NCI-H1105 (cell line): ENCODE measurements around the gene ZMIZ1.
A peak's percentile ranks its signal among the peaks of the same experiment; 100 is the strongest.

Experiments used
- DNase-seq: peaks from one replicate; lab custom pipeline; 2025; lab: John Stamatoyannopoulos, UW

The ZMIZ1 gene, protein sequence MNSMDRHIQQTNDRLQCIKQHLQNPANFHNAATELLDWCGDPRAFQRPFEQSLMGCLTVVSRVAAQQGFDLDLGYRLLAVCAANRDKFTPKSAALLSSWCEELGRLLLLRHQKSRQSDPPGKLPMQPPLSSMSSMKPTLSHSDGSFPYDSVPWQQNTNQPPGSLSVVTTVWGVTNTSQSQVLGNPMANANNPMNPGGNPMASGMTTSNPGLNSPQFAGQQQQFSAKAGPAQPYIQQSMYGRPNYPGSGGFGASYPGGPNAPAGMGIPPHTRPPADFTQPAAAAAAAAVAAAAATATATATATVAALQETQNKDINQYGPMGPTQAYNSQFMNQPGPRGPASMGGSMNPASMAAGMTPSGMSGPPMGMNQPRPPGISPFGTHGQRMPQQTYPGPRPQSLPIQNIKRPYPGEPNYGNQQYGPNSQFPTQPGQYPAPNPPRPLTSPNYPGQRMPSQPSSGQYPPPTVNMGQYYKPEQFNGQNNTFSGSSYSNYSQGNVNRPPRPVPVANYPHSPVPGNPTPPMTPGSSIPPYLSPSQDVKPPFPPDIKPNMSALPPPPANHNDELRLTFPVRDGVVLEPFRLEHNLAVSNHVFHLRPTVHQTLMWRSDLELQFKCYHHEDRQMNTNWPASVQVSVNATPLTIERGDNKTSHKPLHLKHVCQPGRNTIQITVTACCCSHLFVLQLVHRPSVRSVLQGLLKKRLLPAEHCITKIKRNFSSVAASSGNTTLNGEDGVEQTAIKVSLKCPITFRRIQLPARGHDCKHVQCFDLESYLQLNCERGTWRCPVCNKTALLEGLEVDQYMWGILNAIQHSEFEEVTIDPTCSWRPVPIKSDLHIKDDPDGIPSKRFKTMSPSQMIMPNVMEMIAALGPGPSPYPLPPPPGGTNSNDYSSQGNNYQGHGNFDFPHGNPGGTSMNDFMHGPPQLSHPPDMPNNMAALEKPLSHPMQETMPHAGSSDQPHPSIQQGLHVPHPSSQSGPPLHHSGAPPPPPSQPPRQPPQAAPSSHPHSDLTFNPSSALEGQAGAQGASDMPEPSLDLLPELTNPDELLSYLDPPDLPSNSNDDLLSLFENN

GRCh38 chr10:79068562-79069324 lies at the start of gene ZMIZ1:
Gene ZMIZ1, plus strand, starts transcription at chr10:79068966. Its CDS starts 132,667 bp downstream, at chr10:79201633.
- peak; percentile 73 for DNase-seq

DNA sequence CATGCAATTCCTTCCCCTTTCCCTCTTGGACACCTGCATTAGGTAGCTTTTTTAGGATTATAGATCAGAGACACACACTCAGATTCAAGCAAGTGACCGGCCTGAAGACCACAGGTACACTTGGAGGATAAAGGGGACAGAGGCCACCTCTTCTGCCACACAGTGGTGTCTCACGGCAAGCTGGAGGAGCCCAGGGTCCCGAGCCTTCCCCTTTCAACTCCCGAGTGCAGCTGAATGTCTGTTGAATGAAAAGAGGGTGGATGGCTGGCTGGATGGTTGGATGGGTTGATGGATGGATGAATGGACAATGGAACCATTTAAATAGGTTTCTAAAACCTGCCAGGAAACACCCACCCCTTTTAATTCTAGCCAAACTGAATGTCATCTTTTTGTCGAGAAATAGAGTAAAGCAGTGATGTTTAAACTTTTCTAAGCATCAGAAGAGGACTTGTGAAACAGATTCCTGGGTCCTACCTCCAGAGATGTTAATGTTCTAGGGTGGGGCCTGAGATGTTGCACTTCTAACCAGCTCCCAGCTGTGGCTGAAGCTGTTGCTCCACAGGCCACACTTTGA lies 49.2 kb upstream of the ZMIZ1 start:
- DNase-seq = no peak

DNA sequence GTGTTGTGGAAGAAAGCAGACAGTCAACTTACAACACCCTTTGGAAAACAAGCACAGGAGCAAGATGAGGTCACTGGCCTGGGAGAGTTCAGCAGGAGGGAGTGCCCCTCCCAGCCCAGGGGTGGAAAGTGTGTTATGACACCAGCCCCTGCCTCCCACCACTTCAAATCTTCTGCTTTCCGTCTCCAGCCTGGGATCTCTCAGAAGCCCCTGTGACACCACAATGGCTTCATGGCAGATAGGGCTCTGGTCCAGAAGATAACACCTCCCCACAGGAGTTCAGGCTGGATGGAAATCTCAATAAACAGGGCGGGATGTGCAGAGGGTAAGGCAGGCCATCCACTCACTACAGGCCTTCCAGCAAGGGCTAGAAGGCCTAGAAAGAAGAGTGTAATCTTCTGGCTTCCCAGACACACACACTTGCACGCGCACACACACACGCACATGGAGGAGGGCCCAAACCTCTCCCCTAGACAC lies 48.7 kb upstream of the ZMIZ1 start:
- no peak for DNase-seq

DNA sequence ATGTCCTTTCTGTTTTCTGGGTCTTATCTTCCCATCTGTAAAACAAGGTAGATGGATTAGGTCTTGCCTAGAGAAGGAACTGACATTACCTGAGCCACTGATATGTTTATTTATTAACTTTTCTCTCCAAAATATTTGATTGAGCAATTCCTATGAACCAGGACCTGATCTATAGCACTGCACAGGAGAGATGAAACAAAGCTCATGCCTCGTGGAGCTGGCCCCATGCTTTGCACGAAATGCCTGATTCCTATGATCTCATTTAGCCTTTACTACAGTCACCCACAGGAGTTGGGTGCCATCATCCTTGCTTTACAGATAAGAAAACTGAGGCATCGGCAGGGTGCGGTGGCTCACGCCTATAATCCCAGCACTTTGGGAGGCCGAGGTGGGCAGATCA lies 48.2 kb upstream of the ZMIZ1 start:
- DNase-seq = no peak

- no peak for DNase-seq
These were observed 47.3 kb upstream of the ZMIZ1 start for GRCh38 chr10:79021331-79021907.

DNA sequence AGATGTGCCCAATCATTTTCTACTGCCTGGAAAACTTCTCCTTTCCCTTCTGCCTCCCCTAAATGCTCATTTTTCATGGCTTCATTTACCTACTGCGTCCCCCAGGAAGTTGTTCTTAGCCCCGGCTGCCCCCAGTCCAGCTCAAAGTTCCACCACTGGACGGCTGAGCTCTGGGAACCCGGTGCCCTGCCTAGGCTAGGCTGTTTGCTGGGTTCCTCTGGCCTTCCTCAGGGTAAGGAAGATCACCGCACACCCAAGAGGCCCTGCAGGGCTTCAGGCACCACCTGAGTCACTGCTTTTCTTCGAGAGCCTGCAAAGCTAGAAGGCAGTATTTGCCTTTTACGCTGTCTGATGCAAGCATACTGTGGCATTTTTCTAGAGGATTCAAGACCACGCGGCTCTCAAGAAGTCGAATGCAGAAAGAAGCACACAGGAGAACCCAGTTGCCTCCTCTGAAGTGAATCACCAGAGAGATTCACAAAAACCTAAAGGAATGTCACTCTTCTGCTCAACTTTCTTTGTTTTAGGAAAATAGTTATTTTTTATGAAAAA lies 46.7 kb upstream of the ZMIZ1 start:
- DNase-seq = no peak

GRCh38 chr10:79022565-79023230 lies 46.1 kb upstream of the ZMIZ1 start:
- no peak for DNase-seq

- DNase-seq = no peak
These were observed 45.3 kb upstream of the ZMIZ1 start for GRCh38 chr10:79023240-79024162.

DNA sequence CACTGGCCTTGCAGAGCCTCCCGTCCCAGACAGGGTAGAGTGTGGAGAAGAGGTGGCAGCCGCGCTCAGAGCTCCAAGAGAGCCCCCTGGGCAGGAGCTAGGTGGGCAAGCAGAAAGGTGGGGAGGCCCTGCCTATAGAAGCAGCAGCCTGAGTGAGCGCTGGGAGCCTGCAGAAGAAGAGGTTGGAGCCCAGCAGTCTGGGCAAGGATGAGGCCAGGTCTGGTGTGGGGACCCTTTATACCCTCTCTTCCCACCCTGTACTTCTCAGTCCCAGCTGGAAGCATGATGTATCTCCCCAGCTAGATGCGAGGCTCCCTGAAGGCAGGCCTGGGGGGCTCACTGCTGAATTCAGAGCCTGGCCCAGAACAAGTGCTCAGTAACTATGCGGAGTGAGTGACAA lies 44.5 kb upstream of the ZMIZ1 start:
- no peak for DNase-seq

GRCh38 chr10:79024720-79025198 lies 44.0 kb upstream of the ZMIZ1 start:
- DNase-seq = no peak

- no peak for DNase-seq
These were observed 43.5 kb upstream of the ZMIZ1 start for GRCh38 chr10:79025199-79025832.

DNA sequence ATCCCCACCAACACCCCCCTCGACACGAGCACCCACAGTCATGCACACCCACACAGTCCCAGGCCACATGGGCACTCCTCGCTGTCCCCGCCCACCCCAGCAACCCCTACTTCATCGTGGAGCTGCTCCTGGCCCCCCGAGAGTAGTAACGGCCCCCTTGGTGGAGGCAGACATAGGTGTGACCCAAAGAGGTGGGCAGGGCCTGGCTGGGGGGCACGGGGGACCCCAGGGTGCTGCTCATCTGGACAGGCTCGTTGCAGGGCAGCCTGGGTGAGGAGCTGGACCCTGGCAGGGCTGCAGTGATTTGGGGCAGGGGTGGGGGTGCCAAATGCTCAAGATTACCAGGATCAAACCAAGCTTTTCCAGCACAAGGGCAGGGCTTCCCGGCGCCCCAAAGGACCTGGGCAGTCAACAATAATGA lies 42.4 kb upstream of the ZMIZ1 start:
- no peak for DNase-seq

GRCh38 chr10:79026806-79027146 lies 42.0 kb upstream of the ZMIZ1 start:
- no peak for DNase-seq

DNA sequence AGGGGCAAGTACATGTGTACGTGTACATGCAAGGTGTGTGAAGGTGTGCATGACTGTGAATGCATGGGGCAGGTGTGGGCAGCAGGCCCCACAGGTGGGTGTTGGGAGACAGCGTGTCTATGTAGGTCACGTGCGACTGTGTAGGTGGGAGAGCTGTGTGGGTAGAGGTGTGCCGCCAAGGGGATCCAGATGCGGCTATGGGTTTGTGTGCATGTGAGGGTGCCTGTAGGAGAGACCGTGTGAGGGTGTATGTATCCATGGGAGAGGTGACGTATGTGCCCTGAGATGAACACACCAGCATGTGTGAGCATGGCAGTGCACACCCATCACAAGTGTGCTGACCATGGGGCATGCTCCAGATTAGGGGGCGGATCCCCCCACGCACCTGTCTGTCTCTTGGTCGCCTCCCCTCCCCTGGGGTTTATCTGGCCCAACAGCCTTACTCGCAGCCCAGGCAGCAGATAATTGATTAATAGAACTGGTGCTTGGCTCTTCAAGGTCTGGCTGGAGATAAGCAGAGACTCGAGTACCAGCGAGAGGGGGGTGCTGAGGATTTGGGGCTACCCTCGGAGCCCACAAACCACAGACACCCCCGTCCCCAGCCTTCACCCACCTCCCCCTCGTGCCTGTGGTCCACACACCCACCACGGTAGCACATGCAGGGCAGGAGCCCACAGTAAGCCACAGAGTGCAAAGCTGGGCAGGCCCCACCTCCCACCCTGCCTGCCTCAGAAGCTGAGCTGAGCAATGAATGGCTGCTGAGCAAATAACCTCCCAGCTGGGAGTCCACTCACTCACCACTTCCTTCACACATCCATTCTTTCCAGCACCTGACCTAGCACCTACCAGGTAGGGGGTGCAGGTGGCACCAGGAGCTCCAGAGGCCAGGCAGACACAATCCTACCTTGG lies 41.4 kb upstream of the ZMIZ1 start:
- no peak for DNase-seq

- no peak for DNase-seq
These were observed 40.7 kb upstream of the ZMIZ1 start for GRCh38 chr10:79028056-79028430.

- no peak for DNase-seq
These were observed 40.2 kb upstream of the ZMIZ1 start for GRCh38 chr10:79028451-79029010.
